ENCODE results near the gene ERC1.

Gene ERC1

DNA sequence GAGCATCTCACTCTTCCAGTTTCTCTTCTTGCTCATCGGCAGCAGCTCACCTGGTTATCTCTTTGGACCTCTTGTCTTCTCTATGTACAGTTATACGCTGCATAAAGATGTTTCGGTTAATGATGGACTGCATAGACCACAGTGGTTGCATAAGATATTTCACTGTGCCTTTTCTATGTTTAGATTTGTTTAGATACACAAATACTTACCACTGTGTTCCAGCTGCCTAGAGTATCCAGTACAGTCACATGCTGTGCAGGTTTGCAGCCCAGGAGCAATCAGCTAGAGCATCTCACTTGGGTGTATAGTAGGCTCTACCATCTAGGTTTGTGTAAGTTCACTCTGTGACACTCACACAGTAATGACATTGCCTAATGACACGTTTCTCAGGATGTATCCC, 545.8 kb downstream of the ERC1 start:
- H3K4me3 ChIP-seq (ENCODE audit: low read depth, low read length) = no peak overlapping the region
- H3K9ac ChIP-seq (ENCODE audit: low read depth, low read length) = no peak overlapping the region
- H3K27me3 ChIP-seq (ENCODE audit: control insufficient read depth, insufficient read depth, low read length) = peaks cover 26% of the 10 kb centered on the region
- H3K9me3 ChIP-seq (ENCODE audit: control insufficient read depth, insufficient read depth, low read length) = no peaks in the 10 kb centered on the region
- no peaks in the 10 kb centered on the region for H3K4me1 ChIP-seq (ENCODE audit: control insufficient read depth, insufficient read depth, low read length)
- H3K36me3 ChIP-seq (ENCODE audit: control insufficient read depth, insufficient read depth, low read length) = no peaks in the 10 kb centered on the region

DNA sequence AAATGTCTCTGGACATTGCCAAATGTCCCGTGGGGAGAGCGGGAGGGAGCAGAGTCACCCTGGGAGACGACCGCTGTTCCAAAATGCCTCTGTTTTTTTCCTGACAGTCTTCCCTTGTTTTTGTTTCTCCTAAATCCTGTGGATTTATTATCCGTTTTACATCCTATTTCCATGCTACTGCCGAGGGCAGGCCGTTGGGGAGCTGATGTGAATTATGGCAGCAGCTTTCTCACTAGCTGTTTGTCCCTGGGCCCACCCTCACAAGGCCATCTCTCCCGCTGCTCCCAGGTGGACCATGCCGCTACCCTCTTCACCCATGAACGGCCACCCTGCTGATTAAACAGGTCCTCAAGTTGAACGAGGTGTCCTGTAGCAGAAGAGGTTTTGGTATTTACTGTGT, 548.1 kb downstream of the ERC1 start:
- Histone ChIP-seq H3K27me3 (ENCODE audit: control insufficient read depth, insufficient read depth, low read length) (peaks cover 3% of the 10 kb centered on the region), H3K9ac (ENCODE audit: low read depth, low read length) (no peak overlapping the region)

DNA sequence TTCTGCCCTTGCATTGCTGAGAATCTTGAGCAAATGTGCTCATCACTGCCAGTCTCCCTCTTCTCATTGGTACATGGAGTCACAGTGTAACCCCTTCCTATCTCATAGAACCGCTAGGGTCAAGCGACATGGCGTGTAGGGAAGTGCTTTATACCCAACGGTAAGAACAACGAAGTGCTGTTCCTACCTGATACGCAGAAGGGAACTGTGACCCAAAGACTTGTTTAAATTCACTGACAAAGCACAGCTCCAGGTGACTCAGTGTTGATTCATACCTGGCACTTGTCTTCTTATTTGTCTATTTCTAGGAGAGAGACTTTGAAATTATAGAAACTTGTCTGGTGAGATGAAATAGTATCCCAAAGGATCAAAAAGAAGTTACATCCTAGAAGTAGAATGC, 549.7 kb downstream of the ERC1 start:
- no peak overlapping the region for H3K4me3 ChIP-seq (ENCODE audit: low read depth, low read length)
- no peaks in the 10 kb centered on the region for H3K9me3 ChIP-seq (ENCODE audit: control insufficient read depth, insufficient read depth, low read length)
- H3K27me3 ChIP-seq (ENCODE audit: control insufficient read depth, insufficient read depth, low read length) = peaks cover 2% of the 10 kb centered on the region
- H3K9ac ChIP-seq (ENCODE audit: low read depth, low read length) = no peak overlapping the region
- H3K4me1 ChIP-seq (ENCODE audit: control insufficient read depth, insufficient read depth, low read length) = no peaks in the 10 kb centered on the region
- no peaks in the 10 kb centered on the region for H3K36me3 ChIP-seq (ENCODE audit: control insufficient read depth, insufficient read depth, low read length)

More for the DNA sequence above, 548.1 kb downstream of the ERC1 start:
- Histone ChIP-seq H3K4me3 (ENCODE audit: low read depth, low read length) (no peak overlapping the region), H3K9me3 (ENCODE audit: control insufficient read depth, insufficient read depth, low read length) (no peaks in the 10 kb centered on the region), H3K36me3 (ENCODE audit: control insufficient read depth, insufficient read depth, low read length) (no peaks in the 10 kb centered on the region), H3K4me1 (ENCODE audit: control insufficient read depth, insufficient read depth, low read length) (no peaks in the 10 kb centered on the region)

DNA sequence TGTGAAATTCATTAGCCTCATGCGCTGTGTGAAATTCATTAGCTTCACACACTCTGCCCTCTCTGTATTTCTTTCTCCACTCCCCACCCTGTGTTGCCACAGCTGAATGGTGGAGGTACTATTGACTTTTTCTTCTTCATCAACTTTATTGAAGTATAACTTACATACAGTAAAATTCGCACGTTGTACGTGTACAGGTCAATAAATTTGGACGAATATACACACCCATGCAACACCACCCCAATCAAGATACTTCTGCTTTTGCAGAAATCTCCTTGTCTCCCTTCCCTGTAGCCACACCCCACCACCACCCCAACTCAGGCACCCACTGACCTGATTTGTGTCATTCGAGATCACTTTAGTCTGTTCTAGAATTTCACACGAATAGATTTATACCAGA, 551.6 kb downstream of the ERC1 start:
- Histone ChIP-seq H3K36me3 (ENCODE audit: control insufficient read depth, insufficient read depth, low read length) (no peaks in the 10 kb centered on the region), H3K4me3 (ENCODE audit: low read depth, low read length) (no peak overlapping the region), H3K4me1 (ENCODE audit: control insufficient read depth, insufficient read depth, low read length) (no peaks in the 10 kb centered on the region), H3K9me3 (ENCODE audit: control insufficient read depth, insufficient read depth, low read length) (no peaks in the 10 kb centered on the region), H3K9ac (ENCODE audit: low read depth, low read length) (no peak overlapping the region), H3K27me3 (ENCODE audit: control insufficient read depth, insufficient read depth, low read length) (no peaks in the 10 kb centered on the region)

DNA sequence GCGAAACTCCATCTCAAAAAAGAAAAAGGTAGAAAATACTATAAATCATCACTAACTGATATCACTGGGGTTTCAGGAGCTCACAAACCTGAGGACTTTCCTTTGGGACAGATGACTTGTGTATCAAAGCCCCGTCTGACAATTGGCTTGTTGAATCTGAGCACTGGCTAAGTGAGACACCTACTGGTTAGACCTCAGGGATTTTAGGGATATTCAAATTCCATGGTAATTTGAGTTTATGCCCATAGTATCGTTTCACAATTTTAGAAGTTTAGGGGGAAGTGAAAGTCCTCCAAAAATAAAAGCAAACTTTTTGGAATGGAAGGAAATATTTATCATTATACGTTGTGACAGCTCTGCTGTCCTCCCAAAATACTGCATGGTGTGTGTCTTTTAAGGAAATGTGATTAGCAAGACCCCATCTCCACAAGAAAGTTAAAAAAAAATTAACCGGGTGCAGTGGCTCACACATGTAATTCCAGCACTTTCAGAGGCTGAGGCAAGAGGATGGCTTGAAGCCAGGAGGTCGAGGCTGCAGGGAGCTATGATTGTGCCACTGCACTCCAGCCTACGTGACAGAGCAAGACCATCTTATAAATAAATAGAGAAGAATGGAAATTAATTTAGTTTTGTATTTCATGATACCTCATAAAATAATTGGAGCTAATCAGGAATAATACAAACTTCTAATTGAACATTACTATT, 554.1 kb downstream of the ERC1 start:
- H3K9ac ChIP-seq (ENCODE audit: low read depth, low read length) = no peak overlapping the region
- no peaks in the 10 kb centered on the region for H3K27me3 ChIP-seq (ENCODE audit: control insufficient read depth, insufficient read depth, low read length)
- H3K4me1 ChIP-seq (ENCODE audit: control insufficient read depth, insufficient read depth, low read length) = no peaks in the 10 kb centered on the region
- H3K9me3 ChIP-seq (ENCODE audit: control insufficient read depth, insufficient read depth, low read length) = no peaks in the 10 kb centered on the region
- H3K36me3 ChIP-seq (ENCODE audit: control insufficient read depth, insufficient read depth, low read length) = no peaks in the 10 kb centered on the region
- H3K4me3 ChIP-seq (ENCODE audit: low read depth, low read length) = no peak overlapping the region

Measured in iPS-15b (cell line).